Neural cell (in vitro differentiated cells): ENCODE results near the gene DNAH7. TPM values are rescaled to one million over a fixed set of nuclear protein-coding genes. Genes with fewer than 3 reads are reported as not detected.

Experiments
- polyA plus RNA-seq: library from polyadenylated mRNA; depleted of rRNA; stranded (reverse); fragments of >200 nt; gene quantifications from 2 replicates; pipeline ENCODE4 v1.2.3, GENCODE V29; 2014

The DNAH7 gene
- polyA plus RNA-seq, 1 donor from 2014 or later: 0.67 TPM

Other genes starting within 250 kb of the DNAH7 start
- gene STK17B, start 102.7 kb upstream of the DNAH7 start, polyA plus RNA-seq: 0.30 and 0.67 TPM in 2 replicates